Gastrocnemius medialis (tissue), 4 donors: ENCODE data around the gene PSMF1. TPM values are rescaled to one million over a fixed set of nuclear protein-coding genes. Genes with fewer than 3 reads are reported as not detected.

Experiments
- ATAC-seq, 2 donors: fragments of 150-250 bp; one replicate each; pipeline ENCODE4 v1.9.1; 2016
- DNase-seq, 2 donors: peaks; one replicate each; pipeline ENCODE4 v3.0.0-alpha.2; 2019
- H3K27ac ChIP-seq, 4 donors: fragments of 200-600 bp; sonication (generic); 1 replicate in 1 of 4; 2 replicates in 3 of 4; pipeline ENCODE4 v1.5.1; 2016 to 2018; ENCODE audit warnings: mild to moderate bottlenecking in 2 of 4, moderate library complexity in 1 of 4
- H3K27me3 ChIP-seq, 3 donors: fragments of 200-600 bp; sonication (generic) in 2 of 3; 1 replicate in 1 of 3; 2 replicates in 2 of 3; pipeline versions ENCODE4 v1.5.1 to v1.6.0; 2016 to 2019; ENCODE audit warnings: mild to moderate bottlenecking in 1 of 3, moderate library complexity in 1 of 3
- H3K36me3 ChIP-seq, 2 donors: fragments of 200-600 bp; sonication (generic) in 1 of 2; one replicate each; pipeline ENCODE4 v1.5.1; 2017 to 2018
- H3K4me1 ChIP-seq, 2 donors: fragments of 200-600 bp; sonication (generic) in 1 of 2; one replicate each; pipeline ENCODE4 v1.5.1; 2016 to 2017; ENCODE audit warnings: mild to moderate bottlenecking in 2 of 2
- H3K4me3 ChIP-seq, 4 donors: fragments of 200-600 bp; sonication (generic) in 3 of 4; 1 replicate in 1 of 4; 2 replicates in 3 of 4; pipeline ENCODE4 v1.5.1; 2016 to 2019; ENCODE audit warnings: mild to moderate bottlenecking in 2 of 4
- H3K9me3 ChIP-seq, 3 donors: fragments of 200-600 bp; sonication (generic) in 2 of 3; 1 replicate in 1 of 3; 2 replicates in 2 of 3; pipeline ENCODE4 v1.5.1; 2016 to 2019
- CTCF ChIP-seq, 5 experiments: fragments of 450-650 bp in 3 of 5; fragments of 200-600 bp in 2 of 5; sonication (generic) in 2 of 5; IDR thresholded peaks in 4 of 5; conservative IDR thresholded peaks in 1 of 5; 1 replicate in 4 of 5; 2 replicates in 1 of 5; pipeline ENCODE4 v1.5.1; 2016 to 2019; ENCODE audit warnings: antibody characterized with exemption in 5 of 5, mild to moderate bottlenecking in 3 of 5, moderate library complexity in 3 of 5
- POLR2A ChIP-seq, 2 donors: fragments of 450-650 bp; IDR thresholded peaks; one replicate each; pipeline ENCODE4 v1.6.1; 2017; ENCODE audit warnings: antibody characterized with exemption in 2 of 2, mild to moderate bottlenecking in 2 of 2, moderate library complexity in 2 of 2
- in situ Hi-C, 4 donors: fragments of 200-750 bp; cut with MboI; loops; one replicate each; pipeline versions ENCODE4 v1.15.0 to v1.8.0; 2017; ENCODE audit warnings: low sequenced_read_pairs in 4 of 4
- intact Hi-C: fragments of 100-400 bp; cut with DNase I; formaldehyde crosslinking; loops from one replicate; pipeline ENCODE4 v1.15.1; 2023; ENCODE audit warnings: low total_unique reads
- total RNA-seq, 4 donors: library from RNA; depleted of rRNA; stranded (reverse); fragments of >200 nt; gene quantifications; one replicate each; pipeline versions ENCODE4 v1.1.0 to v1.2.3, GENCODE V29; 2016

The PSMF1 gene
- total RNA-seq, 4 donors from 2014 or later: 174 to 433 (median 247) TPM

DNA sequence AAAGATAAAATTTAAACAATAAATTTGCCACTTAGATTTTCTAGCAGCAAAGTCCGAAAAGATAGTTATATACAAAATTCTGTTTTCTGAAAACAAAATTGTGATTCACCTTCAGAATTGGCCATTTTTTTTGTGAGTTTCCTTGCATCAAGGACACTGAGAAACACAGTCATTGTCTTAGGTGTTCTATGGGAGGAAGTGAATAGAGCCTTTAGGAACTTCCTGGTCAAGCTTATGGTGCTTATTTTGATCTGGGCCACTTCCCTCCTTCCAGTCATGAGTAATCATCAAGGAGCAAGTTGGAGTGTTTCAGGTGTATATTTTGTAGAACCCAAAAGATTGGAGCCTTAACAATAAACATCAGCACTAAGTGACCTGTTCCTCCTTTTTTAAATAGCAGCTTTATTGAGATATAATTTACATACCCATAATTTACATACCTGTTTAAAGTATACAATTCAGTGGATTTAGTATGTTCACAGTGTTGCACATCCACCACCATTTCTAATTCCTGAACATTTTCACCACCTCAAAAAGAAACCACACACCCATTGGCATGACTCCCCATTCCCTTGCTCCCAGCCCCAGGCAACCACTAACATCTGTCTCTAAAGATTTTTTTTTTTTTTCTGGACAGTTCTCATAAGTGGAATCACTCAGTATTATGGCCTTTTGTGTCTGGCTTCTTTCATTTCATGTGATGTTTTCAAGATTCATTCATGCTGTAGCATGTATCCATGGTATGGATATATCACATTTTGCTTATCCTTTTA, 48.7 kb downstream of the PSMF1 start:
- ATAC-seq (no peak), DNase-seq (no peak)
- Histone ChIP-seq H3K27me3 (no peaks in the 10 kb centered on the region), H3K27ac (no peak overlapping the region), H3K36me3 (peaks cover 2 to 86% of the 10 kb centered on the region in 2 donors), H3K4me3 (no peak overlapping the region), H3K4me1 (peaks cover 0 to 4% of the 10 kb centered on the region in 2 donors), H3K9me3 (no peaks in the 10 kb centered on the region)
- intact Hi-C loops: no loop called here
- in situ Hi-C loops: no loop called here
- TF ChIP-seq CTCF (IDR thresholded peaks at IDR 0.05 in 4 of 5, conservative IDR thresholded peaks at IDR 0.05 in 1 of 5) (no peak), POLR2A (IDR thresholded peaks at IDR 0.05) (no peak)

DNA sequence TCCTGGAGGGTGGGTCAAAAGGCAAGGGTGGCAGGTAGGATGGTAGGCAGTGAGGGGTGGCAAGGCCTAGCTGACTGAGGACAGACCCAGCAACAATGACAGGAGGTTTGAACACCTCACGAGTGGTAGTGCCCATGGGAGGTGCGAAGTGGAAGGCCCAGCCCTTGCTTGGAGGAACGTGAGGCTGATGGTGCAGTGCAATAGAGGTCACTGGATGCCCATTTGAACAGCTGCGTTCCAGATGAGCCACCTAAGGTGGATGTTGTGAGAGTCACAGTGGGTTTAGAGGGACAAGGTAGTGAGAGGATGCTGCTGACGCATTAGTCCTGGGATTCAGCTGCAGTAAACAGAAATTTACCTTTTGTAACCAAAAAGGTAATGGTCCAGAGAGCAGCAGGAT, 50.8 kb downstream of the PSMF1 start:
- ATAC-seq (no peak), DNase-seq (no peak)
- Histone ChIP-seq H3K4me3 (no peak overlapping the region), H3K9me3 (no peaks in the 10 kb centered on the region), H3K36me3 (peaks cover 1 to 83% of the 10 kb centered on the region in 2 donors), H3K27me3 (no peaks in the 10 kb centered on the region), H3K27ac (no peak overlapping the region), H3K4me1 (no peaks in the 10 kb centered on the region)
- intact Hi-C loops (no loop called here), in situ Hi-C loops (no loop called here)
- TF ChIP-seq POLR2A (IDR thresholded peaks at IDR 0.05) (no peak), CTCF (IDR thresholded peaks at IDR 0.05 in 4 of 5, conservative IDR thresholded peaks at IDR 0.05 in 1 of 5) (no peak)

DNA sequence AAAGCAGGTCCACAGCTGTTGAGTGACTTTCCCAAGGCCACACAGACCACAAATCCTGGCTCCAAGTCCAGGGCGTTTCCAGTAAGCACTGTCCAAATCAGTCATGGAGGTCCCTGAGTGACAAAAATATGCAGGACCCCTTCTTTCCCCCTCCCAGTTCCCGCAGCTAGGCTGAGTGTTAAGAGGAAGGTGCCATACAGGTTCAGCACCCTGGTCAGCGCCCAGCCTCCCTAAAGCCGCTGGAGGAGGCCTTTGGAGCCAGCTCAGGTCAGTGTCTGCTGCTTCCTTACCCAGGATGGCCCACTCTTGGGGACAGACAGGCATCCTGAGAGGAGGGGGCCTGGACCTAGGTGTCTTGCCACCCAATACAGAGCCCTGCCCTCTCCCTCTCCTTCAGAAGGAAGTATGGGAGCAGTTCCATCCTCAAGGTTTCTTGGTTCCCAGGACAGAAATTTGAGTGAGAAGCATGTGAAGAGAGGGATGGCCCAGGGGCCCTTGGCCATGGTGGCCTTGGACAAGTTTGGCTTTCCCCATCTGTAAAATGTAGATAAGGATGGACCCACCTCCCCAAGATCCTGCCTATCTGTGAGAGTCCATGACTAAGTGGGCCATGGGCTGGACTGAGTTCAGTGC, 53.2 kb downstream of the PSMF1 start:
- no peaks in the 10 kb centered on the region for H3K27me3 ChIP-seq
- no peaks in the 10 kb centered on the region for H3K9me3 ChIP-seq
- no peak for ATAC-seq
- peaks cover 0 to 61% of the 10 kb centered on the region in 2 donors for H3K36me3 ChIP-seq
- H3K4me3 ChIP-seq: no peak overlapping the region
- intact Hi-C loops: no loop called here
- H3K4me1 ChIP-seq: no peaks in the 10 kb centered on the region
- no peak overlapping the region for H3K27ac ChIP-seq
- in situ Hi-C loops: no loop called here
- no peak for DNase-seq
- TF ChIP-seq CTCF (IDR thresholded peaks at IDR 0.05 in 4 of 5, conservative IDR thresholded peaks at IDR 0.05 in 1 of 5): no peak
- no peak for TF ChIP-seq POLR2A (IDR thresholded peaks at IDR 0.05)

- in situ Hi-C loops: no loop called here
- H3K4me3 ChIP-seq: no peak overlapping the region
- intact Hi-C loops: no loop called here
These were observed 55.3 kb downstream of the PSMF1 start for GRCh38 chr20:1173698-1174097.

More at GRCh38 chr20:1173698-1174097, 55.3 kb downstream of the PSMF1 start:
- Histone ChIP-seq H3K36me3 (peaks cover 0 to 40% of the 10 kb centered on the region in 2 donors), H3K27me3 (no peaks in the 10 kb centered on the region), H3K4me1 (no peaks in the 10 kb centered on the region), H3K9me3 (no peaks in the 10 kb centered on the region), H3K27ac (no peak overlapping the region)
- no peak for ATAC-seq
- no peak for DNase-seq
- TF ChIP-seq POLR2A (IDR thresholded peaks at IDR 0.05): no peak
- no peak for TF ChIP-seq CTCF (IDR thresholded peaks at IDR 0.05 in 4 of 5, conservative IDR thresholded peaks at IDR 0.05 in 1 of 5)
